Activated CD8-positive, alpha-beta memory T cell treated with anti-CD3 and anti-CD28 coated beads, Interleukin-2, amount 50 U/mL, for 48 hours (primary cell): ENCODE measurements around the gene OSBPL8.
"Not testable (repeated sequence)": the region's sequence is repeated elsewhere in the genome, so short reads cannot be mapped to it uniquely, and the experiment has no call there.

Experiments used
- DNase-seq: peaks from one replicate; pipeline ENCODE4 v3.0.0-alpha.2; 2020

OSBPL8 gene

DNA sequence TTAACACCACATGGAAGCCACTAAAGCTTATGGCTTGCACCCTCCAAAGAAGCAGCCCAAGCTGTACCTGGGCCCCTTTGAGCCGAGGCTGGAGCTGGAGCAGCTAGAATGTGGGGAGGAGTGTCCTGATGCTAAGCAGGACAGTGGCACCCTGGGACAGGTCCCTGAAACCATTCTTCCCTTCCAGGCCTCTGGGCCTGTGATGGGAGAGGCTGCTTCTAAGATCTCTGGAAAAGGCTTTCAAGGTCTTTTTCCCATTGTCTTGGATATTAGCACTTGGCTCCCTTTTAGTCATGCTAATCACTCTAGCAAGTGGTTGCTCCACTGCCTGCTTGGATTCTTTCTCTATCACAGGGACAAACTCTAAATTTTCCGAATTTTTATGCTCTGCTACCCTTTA is 40.9 kb downstream of the OSBPL8 start:
- no peak for DNase-seq

DNA sequence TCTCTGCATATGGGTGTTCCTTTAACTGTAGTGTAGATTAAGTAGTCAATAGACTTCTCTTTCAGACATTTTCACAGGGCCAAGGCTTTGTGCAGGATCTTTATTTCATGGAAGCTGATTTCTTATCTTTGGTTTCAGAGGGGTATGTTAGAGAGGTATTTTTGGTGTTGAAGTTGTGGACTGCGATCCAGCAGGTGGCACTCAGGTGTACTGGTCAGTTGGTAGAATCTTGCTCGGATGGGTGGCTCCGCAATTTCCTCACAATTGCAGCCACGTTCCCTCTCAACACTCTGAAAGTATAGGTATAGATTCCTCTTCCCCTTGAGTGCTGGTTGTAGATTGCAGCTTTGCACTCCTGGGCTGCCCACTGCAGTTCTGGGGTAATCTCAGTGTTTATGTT is 44.3 kb downstream of the OSBPL8 start:
- DNase-seq: no peak

- DNase-seq: not testable (repeated sequence)
Measured at GRCh38 chr12:76511116-76511716, 48.4 kb downstream of the OSBPL8 start.

- DNase-seq: no peak
Measured at GRCh38 chr12:76508128-76508980, 51.2 kb downstream of the OSBPL8 start.

DNA sequence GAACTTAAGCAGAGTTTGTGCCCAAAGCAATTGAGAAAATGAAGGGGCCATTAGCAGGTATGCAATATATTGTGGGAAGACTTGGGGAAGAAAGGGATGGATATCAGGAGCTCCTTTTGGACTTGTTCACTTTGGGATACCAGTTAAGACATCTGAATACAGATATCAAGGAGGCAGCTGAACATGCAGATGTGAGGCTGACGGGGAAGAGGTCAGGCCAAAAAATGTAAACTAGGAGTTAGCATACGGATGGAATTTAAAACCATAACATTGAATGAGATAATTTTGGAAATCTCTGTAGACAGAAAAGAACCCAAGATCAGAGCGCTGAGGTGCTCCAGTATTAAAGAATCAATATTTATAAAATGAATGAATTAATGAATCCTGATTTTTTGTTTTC is 53.4 kb downstream of the OSBPL8 start:
- DNase-seq: no peak

DNA sequence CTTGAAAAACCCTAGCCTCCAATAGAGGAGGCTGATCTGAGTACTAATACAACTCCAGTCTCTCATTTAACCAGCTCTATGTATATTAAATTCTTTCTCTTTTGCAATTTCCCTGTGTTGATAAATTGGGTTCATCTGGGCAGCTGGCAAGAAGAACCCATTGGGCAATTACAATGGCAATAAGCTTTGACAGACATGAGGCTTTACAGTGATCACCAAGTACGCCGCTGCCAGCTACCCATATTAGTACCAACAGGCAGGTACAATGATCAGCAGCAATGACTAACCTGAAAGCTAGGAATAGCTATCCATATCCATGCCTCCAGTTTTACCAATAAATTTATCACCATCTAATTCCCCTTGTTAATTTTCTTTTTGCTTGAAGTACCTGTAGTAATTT is 54.5 kb downstream of the OSBPL8 start:
- no peak for DNase-seq

- no peak for DNase-seq
Measured at GRCh38 chr12:76504606-76505005, 55.0 kb downstream of the OSBPL8 start.

- DNase-seq: no peak
Measured at GRCh38 chr12:76503957-76504356, 55.6 kb downstream of the OSBPL8 start.

GRCh38 chr12:76501390-76501789 is 58.2 kb downstream of the OSBPL8 start:
- no peak for DNase-seq

- not testable (repeated sequence) for DNase-seq
Measured at GRCh38 chr12:76499136-76499535, 60.4 kb downstream of the OSBPL8 start.

- DNase-seq: no peak
Measured at GRCh38 chr12:76495556-76495955, 64.0 kb downstream of the OSBPL8 start.

DNA sequence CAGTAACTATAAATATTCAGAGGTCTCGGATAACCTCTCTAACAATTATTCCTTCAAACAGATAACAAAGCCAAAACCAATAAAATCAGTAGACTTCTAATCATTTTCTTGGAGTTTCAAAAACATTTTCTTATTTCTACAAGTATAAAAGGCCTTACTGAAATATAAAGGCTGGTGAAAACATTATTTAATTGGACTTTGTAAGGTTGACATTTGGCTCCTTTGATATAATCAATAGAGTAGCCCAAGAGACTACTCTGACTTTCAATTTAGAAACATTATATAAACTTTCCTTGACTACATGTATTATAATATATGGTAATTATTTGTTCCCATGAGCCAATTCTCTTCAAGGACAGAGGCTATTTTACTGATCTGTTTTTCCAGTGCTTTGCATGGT is 68.3 kb downstream of the OSBPL8 start:
- DNase-seq: no peak

- DNase-seq: no peak
Measured at GRCh38 chr12:76490763-76491162, 68.8 kb downstream of the OSBPL8 start.

- DNase-seq: no peak
Measured at GRCh38 chr12:76489737-76490136, 69.8 kb downstream of the OSBPL8 start.

DNA sequence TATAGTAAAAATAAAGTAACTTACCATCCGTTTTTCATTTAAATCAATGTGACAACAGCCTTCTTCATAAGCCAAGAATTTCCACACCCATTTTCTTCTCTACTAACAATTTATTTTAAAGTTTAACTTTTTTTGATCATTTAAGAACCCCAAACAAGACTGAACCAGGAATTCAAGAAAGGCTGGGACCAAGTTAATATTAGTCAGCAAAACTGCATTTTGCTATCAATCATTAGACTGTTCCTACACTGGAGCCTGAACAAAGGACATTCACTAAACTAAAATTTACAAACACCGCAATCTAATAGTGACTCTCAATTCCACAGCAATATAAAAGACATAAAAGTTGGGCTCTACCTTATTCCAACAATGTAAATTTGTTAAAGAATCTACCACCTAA is 73.6 kb downstream of the OSBPL8 start:
- no peak for DNase-seq

DNA sequence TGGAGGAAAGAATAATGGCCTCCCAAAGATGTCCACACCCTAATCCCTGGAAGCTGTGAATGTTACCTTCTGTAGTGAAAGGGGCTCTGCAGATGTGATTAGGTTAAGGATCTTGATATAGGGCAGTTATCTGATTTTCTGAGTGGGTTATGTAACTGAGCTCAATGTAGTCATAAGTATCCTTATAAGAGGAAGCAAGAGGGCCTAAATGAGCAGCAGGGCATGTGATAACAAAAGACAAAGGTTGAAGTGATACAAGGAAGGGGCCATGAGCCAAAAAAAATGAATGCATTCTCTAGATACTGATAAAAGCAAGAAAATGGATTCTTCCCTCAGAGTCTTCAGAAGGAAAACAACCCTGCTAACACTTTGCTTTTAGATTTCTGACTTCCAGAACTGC is 78.8 kb downstream of the OSBPL8 start:
- no peak for DNase-seq

- no peak for DNase-seq
Measured at GRCh38 chr12:76478045-76478444, 81.5 kb downstream of the OSBPL8 start.

GRCh38 chr12:76472862-76473261 is 86.7 kb downstream of the OSBPL8 start:
- not testable (repeated sequence) for DNase-seq

DNA sequence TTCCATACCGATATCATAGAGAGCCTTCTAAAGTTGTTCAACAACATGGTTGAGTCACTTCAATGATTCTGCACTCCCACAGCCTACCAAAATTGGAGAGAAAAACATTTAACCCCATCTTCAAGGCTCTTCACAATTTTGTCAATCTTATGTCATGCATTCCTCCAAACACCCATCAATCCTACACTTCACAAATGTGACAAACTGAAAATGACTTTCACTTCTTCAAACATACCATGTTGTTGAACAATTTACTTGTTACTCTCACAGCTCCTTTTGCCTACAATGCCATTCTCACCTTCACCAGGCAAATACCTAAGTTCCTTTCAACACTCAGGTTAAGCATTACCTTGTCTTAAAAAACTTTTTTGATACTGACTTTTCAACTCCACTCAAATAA is 88.0 kb downstream of the OSBPL8 start:
- no peak for DNase-seq

- no peak for DNase-seq
Measured at GRCh38 chr12:76470028-76470939, 89.3 kb downstream of the OSBPL8 start.

DNA sequence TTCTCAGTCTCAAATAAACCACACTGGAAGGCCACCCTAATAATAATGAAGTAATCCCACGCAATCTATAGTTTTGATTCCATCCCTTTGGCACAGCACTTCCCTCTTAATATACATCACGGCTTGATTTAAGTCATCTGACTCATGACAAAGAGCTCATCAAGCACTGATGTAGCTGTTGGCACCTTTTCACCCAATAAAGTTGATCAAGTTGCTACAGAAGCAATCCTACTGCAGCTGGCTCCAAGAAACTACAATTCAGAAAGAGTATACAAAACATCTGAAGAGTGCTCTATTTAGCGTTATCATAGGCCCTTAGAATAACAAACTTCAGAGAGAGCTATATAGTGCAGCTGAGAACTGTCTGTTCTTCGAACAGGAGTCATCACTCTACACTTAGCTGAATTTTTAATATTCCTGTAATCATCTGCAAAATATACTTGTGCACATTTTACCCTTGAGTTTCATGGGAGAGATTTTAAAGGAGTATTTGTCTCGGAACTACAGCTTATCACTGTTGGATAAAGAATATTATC is 94.9 kb downstream of the OSBPL8 start:
- no peak for DNase-seq

GRCh38 chr12:76462668-76463224 is 96.8 kb downstream of the OSBPL8 start:
- no peak for DNase-seq

DNA sequence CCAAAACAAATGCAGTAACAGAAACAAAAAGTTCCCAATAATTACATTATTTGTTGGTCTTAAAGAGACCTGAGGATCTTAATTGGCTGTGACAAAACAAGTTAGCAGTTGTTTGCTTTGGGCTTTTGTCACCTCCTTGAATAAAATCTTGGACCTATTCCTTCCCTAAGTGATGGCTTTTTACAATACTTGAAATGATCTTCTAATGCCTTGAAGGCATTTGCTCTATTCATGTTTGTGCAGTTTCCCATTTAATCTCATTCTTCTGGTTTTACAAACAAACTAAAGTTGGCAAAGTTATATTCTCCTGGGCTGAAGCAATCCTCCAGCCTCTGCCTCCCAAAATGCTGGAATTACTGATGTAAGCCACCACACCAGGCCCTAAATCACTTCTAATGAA is 98.8 kb downstream of the OSBPL8 start:
- DNase-seq: no peak
